Erythroblast (primary cell): Measurements from ENCODE around the gene ADTRP.

Experiments used
- GATA1 ChIP-seq: IDR thresholded peaks from 2 replicates; pipeline ENCODE4 v1.6.1; 2011; ENCODE audit warnings: low read depth, mild to moderate bottlenecking, control low read depth, low read length, moderate library complexity
- POLR2A ChIP-seq: IDR thresholded peaks from 2 replicates; pipeline ENCODE4 v1.6.1; 2011; ENCODE audit warnings: mild to moderate bottlenecking, low read length

- TF ChIP-seq POLR2A, result no peak
- no peak for TF ChIP-seq GATA1
These were observed 7.4 kb upstream of the ADTRP start for GRCh38 chr6:11785774-11786579.
